ENCODE data around the gene KRT74.

Gene KRT74

DNA sequence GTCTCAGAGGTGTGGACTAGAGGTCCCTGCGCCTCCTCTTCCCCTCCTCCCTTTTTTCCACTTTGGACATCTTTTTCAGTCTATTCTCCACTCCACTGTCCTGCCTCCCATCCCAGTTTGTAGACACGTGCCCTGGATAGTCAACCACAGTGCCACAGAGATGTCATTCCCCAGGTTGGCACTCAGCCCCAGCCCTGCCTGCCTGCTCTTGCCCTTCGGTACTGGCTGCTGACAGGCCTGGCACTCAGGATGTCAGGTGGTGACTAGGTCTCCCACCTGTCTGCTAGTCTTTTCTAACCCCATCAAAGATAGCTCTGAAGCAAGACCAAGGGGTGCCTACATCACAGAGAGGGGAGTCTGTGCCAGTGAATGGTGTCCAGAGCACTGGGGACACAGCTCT lies 36.5 kb downstream of the KRT74 start:
- no peaks in the 10 kb centered on the region for H3K9me3 Mint-ChIP-seq
- peaks cover 0 to 39% of the 10 kb centered on the region in 2 donors for H3K27me3 Mint-ChIP-seq
- H3K4me1 Mint-ChIP-seq (ENCODE audit: low read depth in 2 of 2), result peaks cover 2 to 3% of the 10 kb centered on the region in 2 donors
- H3K36me3 Mint-ChIP-seq (ENCODE audit: insufficient read depth), result no peaks in the 10 kb centered on the region
- DNase-seq (no peak), ATAC-seq (replicated peaks) (no peak)
- no peak overlapping the region for H3K27ac Mint-ChIP-seq
- H3K4me3 Mint-ChIP-seq, result no peak overlapping the region

DNA sequence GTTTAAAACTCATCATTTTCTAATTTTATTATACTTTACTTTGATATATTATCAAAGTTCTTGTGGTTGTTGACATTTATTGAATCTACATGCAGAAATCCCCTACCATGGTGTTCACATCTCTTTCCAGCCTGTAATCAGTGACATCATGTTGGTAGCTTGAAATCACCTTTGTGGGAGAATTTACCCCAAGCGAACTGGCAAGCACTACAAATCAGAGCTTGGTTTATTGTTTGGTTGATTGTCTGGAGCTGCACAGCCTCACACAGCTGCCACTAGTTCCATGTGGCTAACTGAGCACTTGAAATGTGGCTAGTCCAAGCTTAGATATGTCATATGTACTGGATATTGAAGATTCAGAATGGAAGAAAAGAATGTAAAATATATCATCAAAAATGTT lies 38.1 kb downstream of the KRT74 start:
- no peak overlapping the region for H3K4me3 Mint-ChIP-seq
- no peak for ATAC-seq (replicated peaks)

GRCh38 chr12:52534482-52534881 lies 39.2 kb downstream of the KRT74 start:
- Mint-ChIP-seq H3K27ac (no peak overlapping the region), H3K9me3 (no peaks in the 10 kb centered on the region), H3K27me3 (peaks cover 0 to 40% of the 10 kb centered on the region in 2 donors), H3K36me3 (ENCODE audit: insufficient read depth) (no peaks in the 10 kb centered on the region), H3K4me1 (ENCODE audit: low read depth in 2 of 2) (peaks cover 6% of the 10 kb centered on the region in 2 donors), H3K4me3 (no peak overlapping the region)
- no peak for DNase-seq
- no peak for ATAC-seq (replicated peaks)

More for the DNA sequence above, 38.1 kb downstream of the KRT74 start:
- Mint-ChIP-seq H3K9me3 (no peaks in the 10 kb centered on the region), H3K27ac (no peak overlapping the region), H3K4me1 (ENCODE audit: low read depth in 2 of 2) (peaks cover 4 to 5% of the 10 kb centered on the region in 2 donors), H3K36me3 (ENCODE audit: insufficient read depth) (no peaks in the 10 kb centered on the region), H3K27me3 (peaks cover 0 to 51% of the 10 kb centered on the region in 2 donors)
- DNase-seq, result no peak

DNA sequence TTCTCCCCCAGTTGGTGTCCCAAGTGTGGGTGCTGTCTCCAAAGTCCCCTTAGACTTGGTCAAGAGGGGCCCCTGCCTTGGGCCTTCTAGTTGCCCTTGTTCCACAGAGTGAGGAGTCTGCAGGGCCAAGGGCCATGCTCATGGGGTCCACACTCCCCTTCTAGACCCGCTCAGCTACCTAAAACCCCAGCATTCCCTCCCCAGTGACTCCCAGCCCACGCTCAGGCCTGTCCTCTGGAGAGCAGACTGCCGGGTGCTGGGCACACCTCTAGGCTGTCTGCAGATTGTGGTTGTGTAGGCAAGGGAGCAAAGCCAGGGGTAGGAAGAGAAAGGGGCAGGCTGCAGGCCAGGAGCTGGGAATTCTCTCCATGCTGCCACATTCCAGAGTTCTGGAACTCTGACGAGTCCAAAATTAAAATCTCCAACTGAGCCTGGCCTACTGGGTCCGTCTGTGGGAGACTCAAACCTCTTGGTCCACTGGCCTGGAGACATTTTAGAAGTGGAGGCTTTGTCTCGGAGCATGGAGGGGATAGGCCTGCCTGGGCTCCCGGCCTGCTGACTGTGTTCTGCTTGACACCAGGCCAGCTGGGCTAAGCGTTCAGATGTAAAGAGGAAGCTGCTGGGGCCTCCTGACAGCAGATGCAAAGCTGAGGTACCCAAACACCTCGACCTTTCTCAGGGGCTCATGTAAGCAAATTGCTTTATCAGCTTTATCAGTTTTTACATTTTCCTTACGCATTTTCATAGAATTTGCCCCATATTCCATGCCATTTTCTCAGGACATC lies 39.8 kb downstream of the KRT74 start:
- H3K9me3 Mint-ChIP-seq, result no peaks in the 10 kb centered on the region
- H3K4me1 Mint-ChIP-seq (ENCODE audit: low read depth in 2 of 2), result peaks cover 5 to 6% of the 10 kb centered on the region in 2 donors
- no peaks in the 10 kb centered on the region for H3K36me3 Mint-ChIP-seq (ENCODE audit: insufficient read depth)
- H3K27ac Mint-ChIP-seq, result no peak overlapping the region
- H3K4me3 Mint-ChIP-seq, result no peak overlapping the region
- H3K27me3 Mint-ChIP-seq, result peaks cover 0 to 34% of the 10 kb centered on the region in 2 donors
- DNase-seq (no peak), ATAC-seq (replicated peaks) (no peak)

- Mint-ChIP-seq H3K36me3 (ENCODE audit: insufficient read depth) (no peaks in the 10 kb centered on the region), H3K4me3 (no peak overlapping the region), H3K9me3 (no peaks in the 10 kb centered on the region), H3K4me1 (ENCODE audit: low read depth in 2 of 2) (peaks cover 6 to 7% of the 10 kb centered on the region in 2 donors), H3K27ac (no peak overlapping the region), H3K27me3 (peaks cover 0 to 29% of the 10 kb centered on the region in 2 donors)
- ATAC-seq (replicated peaks), result no peak
- no peak for DNase-seq
Measured at GRCh38 chr12:52532636-52533035, 41.0 kb downstream of the KRT74 start.

DNA sequence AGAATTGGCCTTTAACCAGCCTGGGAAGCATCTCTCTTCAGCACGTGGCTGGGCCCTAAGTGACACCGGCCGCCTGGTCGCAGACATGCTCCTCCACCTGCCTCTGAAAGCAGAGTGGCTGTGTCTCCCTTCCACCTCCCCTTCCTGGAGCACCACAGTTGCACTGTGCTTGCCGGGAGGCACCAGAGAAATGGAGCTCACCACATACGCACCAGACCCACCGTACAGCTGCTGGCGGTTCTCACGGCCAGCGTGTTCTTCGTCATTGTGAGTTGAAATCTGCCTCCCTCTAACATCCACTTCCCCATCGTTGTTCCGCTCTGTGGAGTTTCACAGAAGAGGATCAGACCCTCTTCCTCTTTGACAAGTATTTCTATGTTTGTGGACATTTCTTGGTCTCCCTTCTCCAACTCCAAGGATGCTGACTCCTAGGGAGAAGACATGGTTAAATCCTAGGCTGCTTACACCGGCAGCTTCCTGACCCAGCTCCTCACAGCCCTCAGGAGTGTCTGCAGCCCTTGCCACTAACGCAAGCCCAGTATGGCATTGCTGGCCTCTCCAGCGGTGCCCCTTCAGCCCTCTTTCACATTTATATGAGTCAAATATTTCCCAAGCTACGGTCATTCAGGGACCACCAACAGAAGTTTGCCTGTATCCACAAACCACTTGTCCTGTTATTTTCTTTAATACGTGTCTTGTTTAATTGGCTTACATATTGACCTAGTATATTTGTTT lies 41.9 kb downstream of the KRT74 start:
- H3K36me3 Mint-ChIP-seq (ENCODE audit: insufficient read depth), result no peaks in the 10 kb centered on the region
- H3K4me1 Mint-ChIP-seq (ENCODE audit: low read depth in 2 of 2), result peaks cover 11% of the 10 kb centered on the region in 2 donors
- H3K4me3 Mint-ChIP-seq, result no peak overlapping the region
- H3K27me3 Mint-ChIP-seq, result peaks cover 0 to 22% of the 10 kb centered on the region in 2 donors
- H3K9me3 Mint-ChIP-seq, result no peaks in the 10 kb centered on the region
- ATAC-seq (replicated peaks) (no peak), DNase-seq (no peak)
- peak overlapping the region in 1 of 2 donors; percentile 7 for H3K27ac Mint-ChIP-seq

GRCh38 chr12:52530905-52531304 lies 42.7 kb downstream of the KRT74 start:
- no peaks in the 10 kb centered on the region for H3K9me3 Mint-ChIP-seq
- no peak overlapping the region for H3K4me3 Mint-ChIP-seq
- H3K36me3 Mint-ChIP-seq (ENCODE audit: insufficient read depth), result no peaks in the 10 kb centered on the region
- ATAC-seq (replicated peaks) (no peak), DNase-seq (no peak)
- peaks cover 16 to 18% of the 10 kb centered on the region in 2 donors for H3K4me1 Mint-ChIP-seq (ENCODE audit: low read depth in 2 of 2)
- H3K27me3 Mint-ChIP-seq, result peaks cover 0 to 22% of the 10 kb centered on the region in 2 donors
- H3K27ac Mint-ChIP-seq, result no peak overlapping the region

- Mint-ChIP-seq H3K4me3 (no peak overlapping the region), H3K9me3 (no peaks in the 10 kb centered on the region), H3K27ac (no peak overlapping the region), H3K36me3 (ENCODE audit: insufficient read depth) (no peaks in the 10 kb centered on the region), H3K4me1 (ENCODE audit: low read depth in 2 of 2) (peaks cover 16 to 18% of the 10 kb centered on the region in 2 donors), H3K27me3 (peaks cover 0 to 22% of the 10 kb centered on the region in 2 donors)
- ATAC-seq (replicated peaks), result no peak
- no peak for DNase-seq
Measured at GRCh38 chr12:52530366-52530765, 43.3 kb downstream of the KRT74 start.

DNA sequence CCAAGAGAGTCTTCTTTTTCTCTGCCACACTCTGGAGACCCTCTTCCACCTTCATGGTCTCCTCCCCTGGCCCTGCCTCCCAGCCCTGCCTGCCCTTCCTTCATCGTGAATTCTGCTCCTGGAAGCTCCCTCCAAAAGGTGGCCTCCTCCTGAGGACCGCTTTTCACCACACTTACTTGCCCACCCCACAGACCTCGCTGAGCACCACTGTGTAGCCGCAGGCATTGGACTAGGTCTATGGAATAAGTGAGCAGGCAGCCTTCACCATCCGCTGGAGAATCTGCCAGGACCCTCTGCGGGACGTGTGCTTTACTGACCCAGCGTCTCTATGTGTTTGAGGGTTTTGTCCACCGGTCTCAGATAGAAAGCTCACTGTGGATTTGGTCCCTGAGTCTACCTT lies 43.8 kb downstream of the KRT74 start:
- peaks cover 13 to 18% of the 10 kb centered on the region in 2 donors for H3K4me1 Mint-ChIP-seq (ENCODE audit: low read depth in 2 of 2)

DNA sequence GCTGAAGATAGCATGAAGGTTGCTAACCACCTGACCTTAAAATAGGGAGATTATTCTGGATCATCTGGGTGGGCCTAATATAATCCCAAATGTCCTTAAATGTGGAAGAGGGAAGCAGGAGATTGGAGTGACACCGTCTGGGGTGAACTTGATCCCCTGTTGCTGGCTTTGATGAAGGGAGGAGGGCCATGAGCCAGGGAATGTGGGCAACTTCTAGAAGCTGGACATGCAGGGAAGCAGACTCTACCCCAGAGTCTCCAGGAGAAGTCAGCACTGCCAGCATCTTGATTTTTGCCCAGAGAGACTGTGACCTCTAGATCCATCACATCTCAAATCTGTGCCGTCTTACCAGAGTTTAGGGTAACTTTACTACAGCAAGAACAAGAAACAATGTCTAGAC lies 44.2 kb downstream of the KRT74 start:
- no peak overlapping the region for H3K27ac Mint-ChIP-seq
- ATAC-seq (replicated peaks), result no peak

More for the DNA sequence above, 43.8 kb downstream of the KRT74 start:
- Mint-ChIP-seq H3K9me3 (no peaks in the 10 kb centered on the region), H3K4me3 (no peak overlapping the region), H3K27ac (no peak overlapping the region), H3K27me3 (peaks cover 0 to 22% of the 10 kb centered on the region in 2 donors), H3K36me3 (ENCODE audit: insufficient read depth) (no peaks in the 10 kb centered on the region)
- ATAC-seq (replicated peaks) (no peak), DNase-seq (no peak)

DNA sequence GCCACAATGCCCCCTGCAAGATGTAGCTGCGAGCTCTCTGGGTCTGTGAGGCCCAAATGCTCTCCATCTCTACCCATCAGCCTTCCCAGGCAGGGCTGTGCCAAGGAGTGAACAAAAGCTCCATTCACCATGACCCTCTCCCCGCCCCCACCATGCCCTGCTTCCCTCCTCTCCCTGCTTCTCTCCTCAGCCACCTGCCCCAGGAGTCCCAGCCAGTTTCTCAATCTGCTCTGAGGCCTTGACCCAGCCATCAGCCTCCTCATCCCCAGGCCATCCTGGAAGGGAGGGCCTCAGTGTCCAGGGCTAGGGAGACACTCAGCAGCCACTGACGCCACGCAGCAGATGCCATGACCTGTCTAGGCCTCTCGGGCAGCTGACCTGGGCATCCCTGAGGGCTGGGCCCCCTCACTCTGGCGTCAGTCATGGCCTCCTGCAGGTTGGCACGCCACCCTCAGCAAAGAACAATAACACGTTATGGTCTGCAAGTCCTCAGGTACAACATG lies 45.0 kb downstream of the KRT74 start:
- ATAC-seq (replicated peaks) (no peak), DNase-seq (no peak)
- Mint-ChIP-seq H3K27me3 (peaks cover 0 to 24% of the 10 kb centered on the region in 2 donors), H3K9me3 (no peaks in the 10 kb centered on the region), H3K4me1 (ENCODE audit: low read depth in 2 of 2) (peaks cover 13 to 17% of the 10 kb centered on the region in 2 donors), H3K27ac (peak overlapping the region in 1 of 2 donors; percentile 24), H3K4me3 (no peak overlapping the region), H3K36me3 (ENCODE audit: insufficient read depth) (no peaks in the 10 kb centered on the region)

More for the DNA sequence above, 44.2 kb downstream of the KRT74 start:
- Mint-ChIP-seq H3K4me3 (no peak overlapping the region), H3K27me3 (peaks cover 0 to 22% of the 10 kb centered on the region in 2 donors), H3K4me1 (ENCODE audit: low read depth in 2 of 2) (peaks cover 13 to 18% of the 10 kb centered on the region in 2 donors), H3K9me3 (no peaks in the 10 kb centered on the region), H3K36me3 (ENCODE audit: insufficient read depth) (no peaks in the 10 kb centered on the region)
- DNase-seq, result no peak

DNA sequence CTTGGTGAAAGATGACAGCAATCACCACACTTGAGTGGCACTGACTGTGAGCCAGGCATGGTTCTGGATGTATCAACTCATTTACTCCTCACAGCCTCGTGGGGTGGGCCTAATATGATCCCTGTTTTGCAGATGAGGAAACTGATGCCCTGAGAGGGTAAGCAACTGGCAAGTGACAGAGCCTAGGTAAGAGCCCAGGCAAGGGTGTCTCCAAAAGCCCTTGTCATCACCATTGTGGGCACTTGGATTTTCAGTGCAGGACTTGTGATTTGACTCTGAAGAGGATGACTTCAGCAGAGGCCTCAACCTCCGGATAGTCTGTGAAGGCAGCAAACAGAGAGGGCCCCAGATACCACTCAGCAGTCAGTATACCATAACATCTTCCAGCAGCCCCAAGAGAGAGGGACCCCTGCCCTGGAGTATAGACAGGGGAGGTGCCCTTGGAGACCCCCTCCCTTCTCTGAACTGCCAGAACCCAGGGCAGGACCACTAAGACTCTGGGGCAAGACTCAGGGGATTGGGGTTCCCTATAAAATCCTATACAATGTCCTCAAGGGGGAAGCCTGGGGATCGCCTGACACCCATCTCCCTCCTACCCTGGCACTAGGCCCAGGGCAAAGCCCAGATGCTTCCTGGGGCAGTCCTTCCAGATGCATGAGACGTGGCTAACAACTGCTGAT lies 46.4 kb downstream of the KRT74 start:
- no peaks in the 10 kb centered on the region for H3K9me3 Mint-ChIP-seq
- H3K36me3 Mint-ChIP-seq (ENCODE audit: insufficient read depth), result no peaks in the 10 kb centered on the region
- ATAC-seq (replicated peaks) (peak; percentile 23), DNase-seq (no peak)
- peak overlapping the region; percentile 53 for H3K4me3 Mint-ChIP-seq
- peaks cover 13 to 17% of the 10 kb centered on the region in 2 donors for H3K4me1 Mint-ChIP-seq (ENCODE audit: low read depth in 2 of 2)
- H3K27ac Mint-ChIP-seq, result peak overlapping the region; percentile 54 to 83
- peaks cover 2 to 27% of the 10 kb centered on the region in 2 donors for H3K27me3 Mint-ChIP-seq

DNA sequence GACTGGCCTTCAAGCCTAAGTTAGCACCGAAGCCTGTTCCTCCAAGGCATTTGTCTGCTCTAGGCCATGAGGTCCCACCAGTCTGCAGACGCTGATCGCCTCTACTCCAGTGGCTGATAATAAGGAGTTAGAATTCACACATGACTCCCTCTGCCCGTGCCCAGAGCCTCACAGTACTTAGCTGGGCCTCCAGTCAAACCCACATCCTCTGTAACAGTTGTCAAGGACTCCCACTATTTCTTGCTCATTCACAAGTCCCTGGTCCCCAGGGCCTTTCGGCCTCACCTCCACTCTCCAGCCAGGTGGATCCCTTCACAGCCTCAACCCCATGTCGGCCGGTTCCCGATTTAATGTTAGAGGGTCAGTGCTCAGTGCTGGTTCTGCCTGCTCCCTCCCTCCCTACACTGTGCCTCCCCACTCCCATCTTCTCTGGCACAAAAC lies 47.1 kb downstream of the KRT74 start:
- peak overlapping the region; percentile 54 to 83 for H3K27ac Mint-ChIP-seq
- no peaks in the 10 kb centered on the region for H3K9me3 Mint-ChIP-seq
- ATAC-seq (replicated peaks), result peak; percentile 88
- peaks cover 10 to 27% of the 10 kb centered on the region in 2 donors for H3K27me3 Mint-ChIP-seq
- peak in 2 of 3 experiments; percentile 8 to 20 for DNase-seq
- H3K4me1 Mint-ChIP-seq (ENCODE audit: low read depth in 2 of 2), result peaks cover 16 to 19% of the 10 kb centered on the region in 2 donors
- H3K4me3 Mint-ChIP-seq, result peak overlapping the region; percentile 53
- H3K36me3 Mint-ChIP-seq (ENCODE audit: insufficient read depth), result no peaks in the 10 kb centered on the region

Data from effector memory CD8-positive, alpha-beta T cell (primary cell).